ENCODE data around the gene CLASRP.

DNA sequence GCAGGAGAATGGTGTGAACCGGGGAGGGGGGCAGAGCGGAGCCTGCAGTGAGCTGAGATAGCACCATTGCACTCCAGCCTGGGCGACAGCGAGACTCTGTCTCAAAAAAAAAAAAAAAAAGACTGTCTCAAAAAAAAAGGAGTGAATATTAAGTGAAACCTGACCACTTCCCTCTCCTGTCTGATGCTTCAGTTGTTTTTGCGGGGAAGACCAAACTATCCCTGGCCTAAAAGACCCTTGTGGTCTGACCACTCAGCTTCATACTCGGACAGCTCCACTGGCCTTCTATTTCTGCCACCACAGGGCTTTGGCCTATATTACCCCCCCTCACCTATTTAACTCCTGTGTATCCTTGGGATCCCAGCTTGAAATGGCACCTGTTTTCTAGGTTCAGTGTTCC, 2.3 kb downstream of the CLASRP start:
- no peak for TF ChIP-seq CTCF (conservative IDR thresholded peaks at IDR 0.05)
- no peak for TF ChIP-seq ZFX (IDR thresholded peaks at IDR 0.05)

All from C4-2B (cell line).